Lower leg skin (tissue), 3 donors: ENCODE results near the gene NKAIN2.

Source experiments
- CTCF ChIP-seq, 3 donors: fragments of 450-650 bp; IDR thresholded peaks; one replicate each; pipeline ENCODE4 v1.5.1; 2016; ENCODE audit warnings: antibody characterized with exemption in 3 of 3, mild to moderate bottlenecking in 3 of 3, moderate library complexity in 2 of 3
- POLR2A ChIP-seq, 2 donors: fragments of 450-650 bp; IDR thresholded peaks; one replicate each; pipeline ENCODE4 v1.6.1; 2016 to 2017; ENCODE audit warnings: antibody characterized with exemption in 2 of 2, mild to moderate bottlenecking in 1 of 2, moderate library complexity in 1 of 2

GRCh38 chr6:123763904-123764303 is 39.8 kb upstream of the NKAIN2 start:
- no peak for TF ChIP-seq CTCF (IDR thresholded peaks at IDR 0.05)
- TF ChIP-seq POLR2A (IDR thresholded peaks at IDR 0.05): no peak
